ENCODE data around the gene CPS1.

CPS1 gene

GRCh38 chr2:210591663-210592062 lies 35.3 kb downstream of the CPS1 start:
- ATAC-seq (ENCODE audit: insufficient read depth, low read depth) (no peak), DNase-seq (no peak)
- Histone ChIP-seq H3K4me3 (ENCODE audit: low read depth in 1 of 2, low read length in 2 of 2) (no peak overlapping the region), H3K9ac (ENCODE audit: low read depth, low read length) (no peak overlapping the region), H3K4me1 (ENCODE audit: insufficient read depth, low read length) (no peaks in the 10 kb centered on the region), H3K27ac (ENCODE audit: low read length) (no peak overlapping the region), H3K79me2 (ENCODE audit: insufficient read depth, low read length) (no peaks in the 10 kb centered on the region), H2AFZ (ENCODE audit: low read depth, low read length) (no peak overlapping the region), H3K4me2 (ENCODE audit: insufficient read depth, low read length) (no peak overlapping the region), H3K36me3 (ENCODE audit: insufficient read depth, low read length) (no peaks in the 10 kb centered on the region), H3K9me3 (ENCODE audit: insufficient read depth, low read length, severe bottlenecking) (no peaks in the 10 kb centered on the region), H4K20me1 (ENCODE audit: insufficient read depth, low read length) (no peaks in the 10 kb centered on the region), H3K27me3 (ENCODE audit: insufficient read depth, low read length, poor library complexity) (no peaks in the 10 kb centered on the region)
- TF ChIP-seq CTCF (IDR thresholded peaks at IDR 0.05; ENCODE audit: borderline replicate concordance, extremely low read depth, low read length, poor library complexity, severe bottlenecking), result no peak

- TF ChIP-seq CTCF (IDR thresholded peaks at IDR 0.05; ENCODE audit: borderline replicate concordance, extremely low read depth, low read length, poor library complexity, severe bottlenecking) (no peak), EZH2 (IDR thresholded peaks at IDR 0.05; ENCODE audit: borderline replicate concordance, low read depth, low read length, severe bottlenecking) (no peak)
- Histone ChIP-seq H3K36me3 (ENCODE audit: insufficient read depth, low read length) (no peaks in the 10 kb centered on the region), H3K9ac (ENCODE audit: low read depth, low read length) (no peak overlapping the region), H2AFZ (ENCODE audit: low read depth, low read length) (no peak overlapping the region), H3K79me2 (ENCODE audit: insufficient read depth, low read length) (no peaks in the 10 kb centered on the region), H3K27ac (ENCODE audit: low read length) (no peak overlapping the region), H3K4me2 (ENCODE audit: insufficient read depth, low read length) (no peak overlapping the region), H3K9me3 (ENCODE audit: insufficient read depth, low read length, severe bottlenecking) (no peaks in the 10 kb centered on the region), H4K20me1 (ENCODE audit: insufficient read depth, low read length) (no peaks in the 10 kb centered on the region), H3K27me3 (ENCODE audit: insufficient read depth, low read length, poor library complexity) (no peaks in the 10 kb centered on the region), H3K4me1 (ENCODE audit: insufficient read depth, low read length) (no peaks in the 10 kb centered on the region), H3K4me3 (ENCODE audit: low read depth in 1 of 2, low read length in 2 of 2) (no peak overlapping the region)
- DNase-seq, result no peak
- ATAC-seq (ENCODE audit: insufficient read depth, low read depth), result no peak
Observed at GRCh38 chr2:210592726-210593125, 36.3 kb downstream of the CPS1 start.

GRCh38 chr2:210593166-210593565 lies 36.8 kb downstream of the CPS1 start:
- ATAC-seq (ENCODE audit: insufficient read depth, low read depth) (no peak), DNase-seq (no peak)
- no peak overlapping the region for H3K9ac ChIP-seq (ENCODE audit: low read depth, low read length)
- no peaks in the 10 kb centered on the region for H3K4me1 ChIP-seq (ENCODE audit: insufficient read depth, low read length)
- no peaks in the 10 kb centered on the region for H3K9me3 ChIP-seq (ENCODE audit: insufficient read depth, low read length, severe bottlenecking)
- H3K79me2 ChIP-seq (ENCODE audit: insufficient read depth, low read length), result no peaks in the 10 kb centered on the region
- H3K36me3 ChIP-seq (ENCODE audit: insufficient read depth, low read length), result no peaks in the 10 kb centered on the region
- TF ChIP-seq EZH2 (IDR thresholded peaks at IDR 0.05; ENCODE audit: borderline replicate concordance, low read depth, low read length, severe bottlenecking) (no peak), CTCF (IDR thresholded peaks at IDR 0.05; ENCODE audit: borderline replicate concordance, extremely low read depth, low read length, poor library complexity, severe bottlenecking) (no peak)
- H3K27ac ChIP-seq (ENCODE audit: low read length), result no peak overlapping the region
- no peak overlapping the region for H2AFZ ChIP-seq (ENCODE audit: low read depth, low read length)
- no peaks in the 10 kb centered on the region for H4K20me1 ChIP-seq (ENCODE audit: insufficient read depth, low read length)
- no peak overlapping the region for H3K4me3 ChIP-seq (ENCODE audit: low read depth in 1 of 2, low read length in 2 of 2)
- H3K4me2 ChIP-seq (ENCODE audit: insufficient read depth, low read length), result no peak overlapping the region
- H3K27me3 ChIP-seq (ENCODE audit: insufficient read depth, low read length, poor library complexity), result no peaks in the 10 kb centered on the region

- Histone ChIP-seq H3K9me3 (ENCODE audit: insufficient read depth, low read length, severe bottlenecking) (no peaks in the 10 kb centered on the region), H3K4me2 (ENCODE audit: insufficient read depth, low read length) (no peak overlapping the region), H3K79me2 (ENCODE audit: insufficient read depth, low read length) (no peaks in the 10 kb centered on the region), H3K27ac (ENCODE audit: low read length) (no peak overlapping the region), H3K4me3 (ENCODE audit: low read depth in 1 of 2, low read length in 2 of 2) (no peak overlapping the region), H2AFZ (ENCODE audit: low read depth, low read length) (no peak overlapping the region), H3K27me3 (ENCODE audit: insufficient read depth, low read length, poor library complexity) (no peaks in the 10 kb centered on the region), H4K20me1 (ENCODE audit: insufficient read depth, low read length) (no peaks in the 10 kb centered on the region), H3K9ac (ENCODE audit: low read depth, low read length) (no peak overlapping the region), H3K4me1 (ENCODE audit: insufficient read depth, low read length) (no peaks in the 10 kb centered on the region), H3K36me3 (ENCODE audit: insufficient read depth, low read length) (no peaks in the 10 kb centered on the region)
- DNase-seq, result no peak
- no peak for TF ChIP-seq EZH2 (IDR thresholded peaks at IDR 0.05; ENCODE audit: borderline replicate concordance, low read depth, low read length, severe bottlenecking)
- TF ChIP-seq CTCF (IDR thresholded peaks at IDR 0.05; ENCODE audit: borderline replicate concordance, extremely low read depth, low read length, poor library complexity, severe bottlenecking), result no peak
- no peak for ATAC-seq (ENCODE audit: insufficient read depth, low read depth)
Observed at GRCh38 chr2:210598219-210598618, 41.8 kb downstream of the CPS1 start.

All from DND-41 (cell line).